PFSK-1 (cell line): ENCODE measurements around the gene BTNL8.

Experiments
- FOXP2 ChIP-seq: optimal IDR thresholded peaks from 2 replicates; pipeline ENCODE3; 2011; ENCODE audit warnings: borderline replicate concordance, control low read depth, inconsistent platforms; ENCODE audit not compliant: insufficient read depth; ENCODE audit errors: extremely low read length, extremely low read depth
- POLR2AphosphoS5 ChIP-seq: IDR thresholded peaks from 2 replicates; pipeline ENCODE4 v1.6.1; 2012; ENCODE audit warnings: low read depth, mild to moderate bottlenecking, control low read depth, low read length, moderate library complexity
- REST ChIP-seq, 2 experiments: IDR thresholded peaks; 2 replicates each; pipeline versions ENCODE4 v1.6.1 to v1.8.0; 2011 to 2012; ENCODE audit warnings: low read depth in 2 of 2, low read length in 2 of 2, control low read depth in 1 of 2, inconsistent platforms in 1 of 2, mild to moderate bottlenecking in 1 of 2, moderate library complexity in 1 of 2; ENCODE audit not compliant: insufficient read depth in 1 of 2
- SIN3A ChIP-seq: IDR thresholded peaks from 2 replicates; pipeline ENCODE4 v1.6.1; 2012; ENCODE audit warnings: mild to moderate bottlenecking, low read length, moderate library complexity, borderline replicate concordance; ENCODE audit not compliant: insufficient read depth
- TAF1 ChIP-seq: IDR thresholded peaks from 2 replicates; pipeline ENCODE4 v1.6.1; 2012; ENCODE audit warnings: low read length, control low read depth, borderline replicate concordance; ENCODE audit not compliant: insufficient read depth

DNA sequence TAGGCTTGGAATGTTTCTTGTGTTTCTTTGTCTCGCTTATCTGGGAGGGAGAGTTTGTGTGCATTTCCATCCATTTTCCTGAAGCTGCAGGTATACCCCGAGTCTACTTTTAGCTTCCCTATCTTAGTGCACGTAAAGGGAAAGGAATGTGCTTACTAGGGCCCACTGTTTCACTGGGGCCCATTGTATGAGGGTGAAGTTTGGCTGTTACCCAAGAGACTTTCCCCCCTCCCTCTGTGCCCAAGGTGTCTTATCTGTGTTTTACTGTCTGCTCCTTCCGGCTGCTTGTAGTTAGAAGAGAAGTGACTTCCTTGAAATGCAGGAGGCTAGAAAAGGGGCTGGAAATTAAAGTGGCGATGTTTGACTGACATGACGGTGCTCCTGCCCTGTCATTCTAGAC lies 77.6 kb downstream of the BTNL8 start:
- TF ChIP-seq SIN3A (no peak), REST (IDR thresholded peaks at IDR 0.05; ENCODE audit: insufficient read depth in 1 of 2, low read depth in 2 of 2, low read length in 2 of 2) (no peak), POLR2AphosphoS5 (no peak), TAF1 (no peak), FOXP2 (no peak)
